Raji (cell line): ENCODE data around the gene LIME1.

ENCODE experiments used
- POLR2A ChIP-seq: IDR thresholded peaks from 2 replicates; pipeline ENCODE4 v1.6.1; 2011; ENCODE audit warnings: low read depth, low read length, control low read depth; ENCODE audit not compliant: insufficient read depth

Gene LIME1

GRCh38 chr20:63748070-63748933 lies 11.8 kb downstream of the LIME1 start:
- no peak for TF ChIP-seq POLR2A

GRCh38 chr20:63748934-63749270 lies 12.4 kb downstream of the LIME1 start:
- no peak for TF ChIP-seq POLR2A

- TF ChIP-seq POLR2A = no peak
These were observed 13.4 kb downstream of the LIME1 start for GRCh38 chr20:63749597-63750508.

- no peak for TF ChIP-seq POLR2A
These were observed 14.5 kb downstream of the LIME1 start for GRCh38 chr20:63750807-63751470.

DNA sequence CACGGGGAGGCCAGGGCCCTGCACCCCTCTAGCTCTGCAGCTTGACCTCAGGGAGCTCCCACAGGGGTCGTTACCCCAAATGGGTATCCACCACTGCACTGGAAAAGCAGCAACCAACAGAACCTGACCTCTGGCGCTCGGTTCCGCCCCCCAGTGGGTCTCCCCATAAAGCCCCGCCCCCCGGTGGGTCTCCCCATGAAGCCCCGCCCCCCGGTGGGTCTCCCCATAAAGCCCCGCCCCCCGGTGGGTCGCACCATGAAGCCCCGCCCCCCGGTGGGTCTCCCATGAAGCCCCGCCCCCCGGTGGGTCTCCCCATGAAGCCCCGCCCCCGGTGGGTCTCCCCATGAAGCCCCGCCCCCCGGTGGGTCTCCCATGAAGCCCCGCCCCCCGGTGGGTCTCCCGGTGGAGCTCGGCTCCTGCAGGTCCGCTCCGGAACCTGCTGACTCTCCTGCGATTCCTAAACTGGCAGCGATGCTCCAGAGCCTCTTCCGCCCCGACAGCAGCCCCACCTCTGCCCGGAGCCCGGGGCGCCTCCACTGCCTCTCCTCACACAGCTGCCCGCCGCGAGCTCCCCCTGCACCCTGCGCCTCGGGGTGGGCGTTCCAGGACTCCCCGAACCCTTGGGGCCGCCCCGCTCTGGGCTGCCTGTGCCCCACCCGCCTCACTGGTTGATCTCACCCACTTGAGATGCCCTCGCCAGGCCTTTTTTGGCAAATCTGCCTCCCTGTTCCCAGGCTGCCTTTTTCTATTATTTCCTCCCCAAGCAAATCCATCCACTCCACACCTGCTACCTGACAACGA lies 15.2 kb downstream of the LIME1 start:
- no peak for TF ChIP-seq POLR2A

- no peak for TF ChIP-seq POLR2A
These were observed 16.1 kb downstream of the LIME1 start for GRCh38 chr20:63752411-63753101.

DNA sequence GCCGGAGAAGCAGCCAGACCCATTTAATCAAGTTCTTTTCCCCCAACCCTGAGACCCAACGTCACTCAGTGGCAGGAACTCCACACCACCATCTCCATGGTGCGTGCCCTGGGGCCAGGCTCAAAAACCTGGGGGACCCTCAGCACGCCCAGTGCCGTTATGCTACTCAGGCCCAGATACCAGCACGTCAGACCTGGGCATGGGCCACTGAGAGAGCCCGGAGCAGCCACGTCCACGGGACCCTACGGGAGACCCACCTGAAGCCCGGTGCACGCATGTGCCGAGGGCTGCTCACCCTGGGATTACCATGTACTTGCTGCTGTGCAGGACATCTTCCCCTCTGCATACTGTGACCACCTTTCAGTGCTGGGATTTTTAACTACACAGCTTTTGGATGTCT lies 16.9 kb downstream of the LIME1 start:
- TF ChIP-seq POLR2A = no peak

GRCh38 chr20:63754008-63754407 lies 17.5 kb downstream of the LIME1 start:
- TF ChIP-seq POLR2A = no peak

- no peak for TF ChIP-seq POLR2A
These were observed 19.6 kb downstream of the LIME1 start for GRCh38 chr20:63755933-63756647.

GRCh38 chr20:63756648-63756991 lies 20.2 kb downstream of the LIME1 start:
- no peak for TF ChIP-seq POLR2A

GRCh38 chr20:63758152-63758551 lies 21.7 kb downstream of the LIME1 start:
- no peak for TF ChIP-seq POLR2A

DNA sequence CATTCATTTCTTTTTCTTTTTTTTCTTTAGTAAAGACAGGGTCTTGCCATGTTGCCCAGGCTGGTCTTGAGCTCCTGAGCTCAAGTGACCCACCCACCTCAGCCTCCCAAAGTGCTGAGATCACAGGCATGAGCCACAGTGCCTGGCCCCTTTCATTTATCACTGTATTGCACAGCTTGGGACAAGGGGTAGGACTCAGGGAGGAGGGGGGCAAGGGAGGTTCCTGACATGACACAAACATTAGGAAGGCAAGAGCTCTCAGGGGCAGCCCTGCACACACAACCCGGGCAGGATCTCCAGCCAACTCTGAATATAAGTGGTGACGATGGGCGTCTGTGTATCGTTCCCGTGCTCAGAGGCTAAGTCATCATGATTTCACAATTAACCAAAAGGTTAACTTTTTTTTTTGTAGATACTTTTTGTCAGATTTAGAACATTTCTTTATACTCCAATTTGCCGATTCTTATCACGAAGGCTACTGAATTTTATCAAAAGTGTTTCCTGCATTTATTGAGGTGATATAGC lies 23.0 kb downstream of the LIME1 start:
- TF ChIP-seq POLR2A = no peak

DNA sequence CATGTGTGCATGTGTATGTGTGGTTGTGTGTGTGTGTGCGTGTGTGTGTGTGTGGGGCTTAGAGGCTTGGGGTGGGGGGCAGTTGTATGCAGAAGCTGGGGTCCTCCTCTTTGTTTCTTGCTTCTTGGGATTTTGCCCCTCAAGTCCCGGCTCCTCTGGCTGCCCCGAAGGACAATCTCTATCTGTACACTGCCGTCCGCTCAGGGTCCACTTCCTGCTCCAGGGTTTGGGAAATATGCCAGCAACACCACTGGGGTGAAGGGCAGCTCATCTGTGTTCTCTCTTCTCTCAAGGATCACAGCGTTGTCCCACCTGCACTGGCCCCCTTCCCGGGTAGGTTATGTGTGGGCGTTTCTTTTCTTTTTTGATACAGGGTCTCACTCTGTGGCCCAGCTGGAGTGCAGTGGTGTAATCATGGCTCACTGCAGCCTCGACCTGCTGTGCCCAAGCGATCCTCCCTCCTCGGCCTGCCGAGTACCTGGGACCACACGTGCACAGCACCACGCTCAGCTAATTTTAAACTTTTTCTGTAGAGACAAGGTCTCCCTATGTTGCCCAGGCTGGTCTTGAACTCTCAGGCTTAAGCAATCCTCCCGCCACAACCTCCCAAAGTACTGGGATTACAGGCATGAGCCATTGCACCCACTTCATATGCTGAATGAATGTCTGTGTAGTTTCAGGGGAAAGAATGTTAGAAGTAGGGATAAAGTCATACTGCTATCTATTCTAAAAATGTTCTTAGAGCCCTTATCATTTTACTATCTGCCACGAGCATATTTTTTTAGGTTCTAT lies 28.8 kb downstream of the LIME1 start:
- no peak for TF ChIP-seq POLR2A

- no peak for TF ChIP-seq POLR2A
These were observed 29.4 kb downstream of the LIME1 start for GRCh38 chr20:63765902-63766301.
